Tibial nerve (tissue), 4 donors: ENCODE data around the gene SKAP1.

Experiments
- CTCF ChIP-seq, 5 experiments: fragments of 200-600 bp in 3 of 5; fragments of 450-650 bp in 2 of 5; sonication (generic) in 3 of 5; IDR thresholded peaks; one replicate each; pipeline ENCODE4 v1.5.1; 2016 to 2019; ENCODE audit warnings: antibody characterized with exemption in 5 of 5, mild to moderate bottlenecking in 3 of 5, moderate library complexity in 2 of 5
- EP300 ChIP-seq, 2 donors: sonication (generic); formaldehyde crosslinking; IDR thresholded peaks; one replicate each; pipeline ENCODE4 v1.6.1; 2017; ENCODE audit warnings: antibody characterized with exemption in 2 of 2, mild to moderate bottlenecking in 1 of 2

- TF ChIP-seq CTCF (IDR thresholded peaks at IDR 0.05) (no peak), EP300 (IDR thresholded peaks at IDR 0.05) (no peak)
Observed at GRCh38 chr17:48294020-48294805, 135.8 kb downstream of the SKAP1 start.
